ENCODE measurements around the gene ATP11A.

The ATP11A gene

GRCh38 chr13:112744168-112745021 lies 54.6 kb downstream of the ATP11A start:
- DNase-seq = peak; percentile 25

GRCh38 chr13:112746044-112746443 lies 56.2 kb downstream of the ATP11A start:
- no peak for DNase-seq

GRCh38 chr13:112747256-112747655 lies 57.4 kb downstream of the ATP11A start:
- DNase-seq = no peak

- DNase-seq = no peak
Measured at GRCh38 chr13:112748947-112749735, 59.3 kb downstream of the ATP11A start.

- DNase-seq = no peak
Measured at GRCh38 chr13:112750570-112750969, 60.7 kb downstream of the ATP11A start.

GRCh38 chr13:112751617-112752016 lies 61.8 kb downstream of the ATP11A start:
- DNase-seq = no peak

GRCh38 chr13:112752211-112752610 lies 62.4 kb downstream of the ATP11A start:
- no peak for DNase-seq

GRCh38 chr13:112752711-112753541 lies 63.1 kb downstream of the ATP11A start:
- no peak for DNase-seq

GRCh38 chr13:112753833-112754232 lies 64.0 kb downstream of the ATP11A start:
- no peak for DNase-seq

- no peak for DNase-seq
Measured at GRCh38 chr13:112754281-112755025, 64.6 kb downstream of the ATP11A start.

GRCh38 chr13:112755331-112755730 lies 65.5 kb downstream of the ATP11A start:
- no peak for DNase-seq

- no peak for DNase-seq
Measured at GRCh38 chr13:112756081-112756480, 66.2 kb downstream of the ATP11A start.

GRCh38 chr13:112756511-112756966 lies 66.7 kb downstream of the ATP11A start:
- DNase-seq = no peak

GRCh38 chr13:112756967-112757758 lies 67.3 kb downstream of the ATP11A start:
- peak; percentile 81 for DNase-seq

GRCh38 chr13:112757759-112758086 lies 67.9 kb downstream of the ATP11A start:
- DNase-seq = no peak

- no peak for DNase-seq
Measured at GRCh38 chr13:112759053-112759452, 69.2 kb downstream of the ATP11A start.

GRCh38 chr13:112759827-112760226 lies 70.0 kb downstream of the ATP11A start:
- no peak for DNase-seq

- DNase-seq = no peak
Measured at GRCh38 chr13:112760435-112760834, 70.6 kb downstream of the ATP11A start.

- no peak for DNase-seq
Measured at GRCh38 chr13:112760931-112761330, 71.1 kb downstream of the ATP11A start.

GRCh38 chr13:112761701-112762689 lies 72.2 kb downstream of the ATP11A start:
- DNase-seq = no peak
